RKO (cell line): ENCODE measurements around the gene PCCA.
"Not testable (repeated sequence)": the region's sequence is repeated elsewhere in the genome, so short reads cannot be mapped to it uniquely, and the experiment has no call there.

Experiments
- DNase-seq: peaks from one replicate; pipeline ENCODE4 v3.0.0-alpha.2; 2016; ENCODE audit warnings: low spot score

The PCCA gene

GRCh38 chr13:100097821-100098220 is 8.9 kb downstream of the PCCA start:
- no peak for DNase-seq

DNA sequence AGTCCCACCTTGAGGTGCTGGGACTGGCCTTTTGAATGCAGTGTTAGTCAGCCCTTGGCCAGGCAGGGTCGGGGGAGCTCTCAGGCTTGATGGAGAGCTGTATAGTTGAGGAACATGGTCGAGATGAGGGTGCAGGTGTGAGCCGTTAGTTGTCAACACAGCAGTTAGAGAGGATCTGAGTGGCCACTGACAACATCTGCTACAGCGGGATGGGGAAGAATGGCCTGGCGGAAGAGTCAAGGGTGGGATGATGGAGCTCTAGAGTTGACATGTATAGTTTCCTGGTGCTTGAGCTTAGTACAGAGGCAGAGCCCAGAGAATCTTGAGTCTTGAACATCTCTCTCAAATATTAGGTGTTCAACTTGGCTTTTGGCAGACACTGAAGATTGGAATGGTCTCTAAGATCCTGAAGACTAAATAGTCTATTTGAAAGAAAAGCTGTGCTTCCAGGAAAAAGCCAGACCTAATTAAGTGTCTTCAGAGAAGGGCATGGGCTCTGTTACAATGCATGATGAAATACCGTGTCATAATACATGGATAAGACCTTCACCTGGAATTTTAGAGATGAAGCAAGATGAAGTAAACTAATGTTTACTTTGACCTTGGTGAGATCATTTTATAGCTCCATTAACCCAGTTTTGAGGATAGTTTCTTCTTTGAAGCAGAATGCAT is 9.7 kb downstream of the PCCA start:
- DNase-seq = no peak

- DNase-seq = not testable (repeated sequence)
Measured at GRCh38 chr13:100099117-100099445, 10.2 kb downstream of the PCCA start.

GRCh38 chr13:100100115-100100879 is 11.4 kb downstream of the PCCA start:
- DNase-seq = peak; percentile 23

GRCh38 chr13:100102042-100102441 is 13.1 kb downstream of the PCCA start:
- DNase-seq = no peak

GRCh38 chr13:100106005-100106404 is 17.1 kb downstream of the PCCA start:
- DNase-seq = no peak

DNA sequence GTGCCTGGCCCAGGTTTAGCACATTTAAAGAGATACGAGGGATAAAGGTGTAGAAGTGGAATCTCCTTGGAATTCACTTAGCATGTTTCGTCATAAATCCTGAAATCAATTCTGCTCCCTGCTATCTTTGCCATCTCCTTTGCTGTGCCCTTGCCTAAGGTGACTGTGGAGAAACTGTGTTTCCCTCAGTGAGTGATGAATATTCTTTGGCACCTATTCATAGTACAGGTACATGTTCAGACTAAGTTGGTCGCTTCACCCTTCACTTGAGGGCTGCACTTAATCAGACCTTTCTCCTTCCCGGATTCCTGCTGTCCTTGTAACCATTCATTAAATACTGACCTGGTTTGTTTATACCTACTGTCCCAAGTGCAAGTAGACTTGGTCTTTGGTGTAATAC is 17.8 kb downstream of the PCCA start:
- DNase-seq = no peak

GRCh38 chr13:100108913-100109507 is 20.1 kb downstream of the PCCA start:
- DNase-seq = no peak

DNA sequence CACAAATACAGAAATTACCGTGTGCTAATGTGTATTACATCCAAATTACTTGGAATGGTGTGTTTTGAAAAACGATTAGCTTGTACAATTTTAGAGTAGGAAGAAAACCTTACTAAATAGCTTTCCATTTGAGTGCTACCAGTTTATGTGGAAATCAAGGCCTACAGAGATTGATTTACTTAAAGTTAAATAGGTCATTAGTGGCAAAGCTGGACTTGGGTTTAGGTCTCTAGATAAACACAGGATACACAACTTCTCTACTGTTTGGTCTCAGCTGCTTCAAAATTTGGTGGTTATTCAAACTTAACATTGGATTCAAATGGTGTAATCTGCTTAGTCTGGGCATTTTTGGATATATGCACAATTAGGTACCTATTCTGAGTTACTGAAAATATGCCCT is 21.4 kb downstream of the PCCA start:
- no peak for DNase-seq

- no peak for DNase-seq
Measured at GRCh38 chr13:100112186-100112838, 23.4 kb downstream of the PCCA start.

DNA sequence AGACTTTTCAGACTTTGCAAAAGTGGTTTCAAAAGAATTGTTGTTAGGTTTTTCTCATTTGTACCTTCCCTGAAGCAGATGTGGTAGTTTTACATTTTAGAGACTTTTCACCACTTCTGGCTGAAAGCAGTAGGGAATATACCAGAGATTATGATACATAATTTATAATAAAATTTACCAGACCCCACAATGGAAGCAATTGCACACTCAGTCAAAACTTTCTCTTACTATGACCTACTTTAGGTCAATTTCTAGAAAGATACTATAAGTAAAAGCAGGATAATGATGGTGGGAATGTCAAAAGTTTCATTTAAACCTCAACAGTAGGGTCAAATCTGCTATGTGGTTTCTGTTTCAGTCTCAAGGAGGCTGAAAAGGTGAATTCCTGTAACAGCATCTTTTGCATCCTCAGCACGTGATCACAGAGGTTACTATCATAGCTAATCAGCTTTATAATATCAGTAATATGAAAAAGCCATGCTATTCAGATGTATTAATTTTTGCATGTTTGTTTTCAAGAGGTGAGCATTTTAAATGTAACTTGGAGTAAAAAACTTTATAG is 26.9 kb downstream of the PCCA start:
- no peak for DNase-seq

GRCh38 chr13:100124265-100124664 is 35.4 kb downstream of the PCCA start:
- no peak for DNase-seq

DNA sequence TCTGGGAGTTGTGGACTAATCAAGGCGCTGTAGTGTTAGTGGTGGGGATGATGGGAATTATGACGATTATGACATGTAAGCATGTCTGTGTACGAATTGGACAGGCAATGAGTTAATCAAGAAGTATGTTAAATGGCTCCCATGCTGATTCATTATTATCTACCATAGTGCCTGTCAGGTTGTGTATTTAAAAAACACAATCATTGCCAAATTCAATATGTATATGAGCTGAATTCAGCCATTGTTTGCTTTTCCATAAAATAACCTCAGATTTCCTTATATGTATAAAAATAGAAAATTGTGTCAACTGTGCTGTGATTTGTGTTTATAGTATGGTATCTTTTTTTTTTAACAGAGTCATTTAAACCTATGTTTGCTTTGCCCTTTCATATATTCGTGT is 37.1 kb downstream of the PCCA start:
- DNase-seq = no peak

GRCh38 chr13:100128373-100128772 is 39.5 kb downstream of the PCCA start:
- peak; percentile 51 for DNase-seq

- no peak for DNase-seq
Measured at GRCh38 chr13:100128838-100129237, 39.9 kb downstream of the PCCA start.

DNA sequence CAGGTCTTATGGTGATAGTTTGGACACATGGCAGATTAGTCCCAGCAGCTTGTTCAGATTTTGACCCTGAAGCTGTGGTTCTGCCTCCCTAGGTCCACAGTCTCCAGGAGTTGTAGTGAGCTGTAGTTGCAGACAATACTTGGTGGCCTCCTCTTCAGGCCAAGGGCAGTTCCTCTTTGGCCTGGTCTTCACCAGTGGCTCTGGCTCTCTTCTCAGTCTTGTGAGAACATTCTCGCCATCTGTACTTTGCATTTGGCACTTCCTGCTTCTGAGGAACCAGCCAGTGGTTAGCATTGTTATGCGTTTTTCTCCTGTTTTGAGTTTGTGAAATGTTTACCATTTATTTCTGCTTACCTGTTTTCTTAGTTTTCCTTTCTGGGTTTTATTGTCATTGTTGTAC is 40.7 kb downstream of the PCCA start:
- DNase-seq = no peak

DNA sequence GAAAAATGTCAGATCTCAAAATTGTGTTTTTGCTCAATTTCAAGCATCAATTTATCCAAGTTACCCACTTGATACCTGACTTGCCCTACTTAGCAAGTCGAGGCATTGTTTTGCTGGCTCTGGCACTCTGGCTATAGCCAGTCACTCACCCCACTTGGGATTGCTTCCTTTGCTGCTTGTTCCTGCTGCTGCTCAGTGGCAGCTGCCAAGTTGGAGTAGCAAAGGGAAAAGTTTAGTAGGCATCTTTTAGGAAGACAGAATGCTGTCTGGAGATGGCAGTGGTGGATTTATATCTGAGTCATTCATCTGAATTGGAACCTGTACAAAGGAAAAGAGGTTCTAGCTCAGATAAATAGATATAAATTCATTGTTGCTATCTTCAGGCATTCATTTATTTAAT is 41.2 kb downstream of the PCCA start:
- no peak for DNase-seq

- no peak for DNase-seq
Measured at GRCh38 chr13:100130930-100131511, 42.1 kb downstream of the PCCA start.

DNA sequence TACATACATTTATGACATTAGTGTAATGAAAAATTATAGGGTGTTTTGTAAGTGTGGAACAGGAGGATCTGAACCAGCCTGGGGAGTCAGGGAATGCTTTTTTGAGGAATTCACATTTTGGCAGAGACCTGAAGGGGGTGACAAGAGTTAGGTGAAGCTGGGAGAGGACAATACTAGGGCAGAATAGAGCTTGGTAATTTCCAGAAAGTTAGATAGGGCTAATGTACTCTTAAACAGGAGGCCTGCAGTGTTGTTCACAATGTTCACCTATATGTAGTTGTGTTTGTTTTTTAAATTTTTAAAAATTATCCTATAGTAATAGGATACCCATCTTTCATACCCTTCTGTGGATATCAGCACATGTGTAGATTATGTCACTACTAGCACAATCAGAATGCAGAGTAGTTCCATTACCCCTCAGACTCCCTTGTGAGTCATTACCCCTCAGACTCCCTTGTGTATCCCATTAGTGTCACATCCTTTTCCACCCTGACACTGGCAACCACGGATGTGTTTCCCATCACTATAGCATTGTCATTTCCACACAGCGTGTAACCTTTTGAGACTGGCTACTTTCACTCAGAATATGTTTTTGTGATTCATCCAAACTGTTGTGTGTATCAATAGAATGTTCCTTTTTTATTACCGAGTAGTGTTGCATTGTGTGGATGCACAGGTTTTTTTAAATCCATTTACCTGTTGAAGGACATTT is 43.1 kb downstream of the PCCA start:
- peak; percentile 90 for DNase-seq

DNA sequence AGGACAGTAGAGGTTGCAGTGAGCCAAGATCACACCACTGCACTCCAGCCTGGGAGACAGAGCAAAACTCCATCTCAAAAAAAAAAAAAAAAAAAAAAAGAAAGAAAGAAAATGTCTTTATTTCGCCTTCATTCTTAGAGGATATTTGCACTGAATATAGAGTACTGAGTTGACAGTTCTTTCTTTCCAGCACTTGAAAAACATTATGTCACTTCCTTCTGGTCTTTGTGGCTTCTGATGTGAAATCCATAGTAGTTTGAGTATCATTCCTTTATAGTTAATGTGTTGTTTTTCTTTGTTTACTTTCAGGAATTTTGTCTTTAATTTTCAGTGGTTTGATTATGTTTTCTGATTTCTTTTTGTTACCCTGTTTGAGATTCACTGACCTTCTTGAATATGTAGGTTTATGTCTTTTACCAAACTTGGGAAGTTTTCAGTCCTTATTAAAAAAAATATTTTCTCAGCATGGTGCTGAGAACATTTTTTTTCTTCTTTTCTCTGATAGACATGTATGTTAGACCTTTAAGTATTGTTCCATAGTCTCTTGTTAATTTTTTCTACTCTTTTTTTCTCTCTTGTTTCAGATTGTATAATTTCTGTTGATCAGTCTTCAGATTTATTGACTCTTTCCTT is 50.1 kb downstream of the PCCA start:
- no peak for DNase-seq

GRCh38 chr13:100139817-100140216 is 50.9 kb downstream of the PCCA start:
- no peak for DNase-seq
